K562 (cell line): ENCODE results near the gene ZFP69B. TPM values are rescaled to one million over a fixed set of nuclear protein-coding genes. Genes with fewer than 3 reads are reported as not detected.

Source experiments
- CBX3 ChIP-seq, 2 experiments: IDR thresholded peaks; 1 replicate in 1 of 2; 2 replicates in 1 of 2; pipeline ENCODE4 v1.6.1; 2012; ENCODE audit warnings: inconsistent platforms in 2 of 2, low read length in 2 of 2, borderline replicate concordance in 1 of 2, control low read depth in 1 of 2
- CCNT2 ChIP-seq: IDR thresholded peaks from 2 replicates; pipeline ENCODE4 v1.6.1; 2011; ENCODE audit warnings: borderline replicate concordance, low read depth, mild to moderate bottlenecking, moderate library complexity, mixed read lengths, low read length; ENCODE audit not compliant: insufficient read length; ENCODE audit errors: extremely low read depth
- GATAD2B ChIP-seq: fragments of 450-650 bp; IDR thresholded peaks from 2 replicates; pipeline ENCODE4 v1.6.1; 2017; ENCODE audit warnings: mild to moderate bottlenecking, borderline replicate concordance
- HCFC1 ChIP-seq: IDR thresholded peaks from 2 replicates; pipeline ENCODE4 v1.6.1; 2012; ENCODE audit warnings: low read depth, low read length, improper control_type of control experiment
- MAZ ChIP-seq, 2 experiments: fragments of 450-650 bp in 1 of 2; sonication (generic) in 1 of 2; formaldehyde crosslinking; IDR thresholded peaks in 1 of 2; conservative IDR thresholded peaks in 1 of 2; 2 replicates each; pipeline versions ENCODE4 v1.4.0 to v1.5.0; 2020; ENCODE audit warnings: mild to moderate bottlenecking in 1 of 2, missing genetic modification reagents in 1 of 2
- MTA3 ChIP-seq: fragments of 450-650 bp; formaldehyde crosslinking; IDR thresholded peaks from 2 replicates; pipeline ENCODE4 v1.6.1; 2017; ENCODE audit warnings: mild to moderate bottlenecking, borderline replicate concordance
- RBBP5 ChIP-seq: fragments of 200-600 bp; sonication (generic); IDR thresholded peaks from 2 replicates; pipeline ENCODE4 v1.6.1; 2012; ENCODE audit warnings: borderline replicate concordance, mild to moderate bottlenecking, low read length, control low read depth, inconsistent platforms; ENCODE audit not compliant: insufficient read depth, poor library complexity, severe bottlenecking
- REST ChIP-seq, 2 experiments: fragments of 450-650 bp; formaldehyde crosslinking in 1 of 2; IDR thresholded peaks; 2 replicates each; pipeline versions ENCODE4 v1.4.0 to v1.6.1; 2014 to 2020; ENCODE audit warnings: mild to moderate bottlenecking in 2 of 2, borderline replicate concordance in 1 of 2, low read depth in 1 of 2
- SMARCE1 ChIP-seq: fragments of 450-650 bp; IDR thresholded peaks from 2 replicates; pipeline ENCODE4 v1.7.1; 2016; ENCODE audit warnings: mild to moderate bottlenecking
- TEAD1 ChIP-seq, 2 experiments: fragments of 450-650 bp in 1 of 2; sonication (generic) in 1 of 2; formaldehyde crosslinking; IDR thresholded peaks; 2 replicates each; pipeline versions ENCODE4 v1.4.0 to v1.8.0; 2020 to 2022; ENCODE audit warnings: mild to moderate bottlenecking in 2 of 2, missing genetic modification reagents in 1 of 2
- TRIM24 ChIP-seq, 2 experiments: fragments of 450-650 bp; IDR thresholded peaks; 2 replicates each; pipeline ENCODE4 v1.6.1; 2016
- ZBTB2 ChIP-seq: fragments of 450-650 bp; IDR thresholded peaks from 2 replicates; pipeline ENCODE4 v1.6.1; 2016; ENCODE audit warnings: antibody characterized with exemption
- ZBTB7A ChIP-seq: IDR thresholded peaks from 2 replicates; pipeline ENCODE4 v1.6.1; 2011; ENCODE audit warnings: low read depth, mild to moderate bottlenecking, low read length, moderate library complexity, borderline replicate concordance; ENCODE audit not compliant: control insufficient read depth
- ZNF41 ChIP-seq: fragments of 250-450 bp; sonication (Bioruptor Pico); conservative IDR thresholded peaks from 2 replicates; pipeline ENCODE4 v1.4.0; 2020; ENCODE audit warnings: mild to moderate bottlenecking
- ZNF707 ChIP-seq: fragments of 250-450 bp; sonication (Bioruptor Pico); conservative IDR thresholded peaks from 2 replicates; pipeline ENCODE4 v1.8.0; 2022; ENCODE audit warnings: inconsistent platforms, mild to moderate bottlenecking, moderate library complexity
- polyA plus RNA-seq, 8 experiments: library from polyadenylated mRNA; depleted of rRNA in 4 of 8; stranded (reverse) in 5 of 8; unstranded in 3 of 8; fragments of >200 nt; fragmentation: Nextera tagmentation in 2 of 8; fragmentation: Illumina TruSeq in 1 of 8; extraction: Ambion mirVana in 2 of 8; extraction: Trizol in 1 of 8; gene quantifications; 2 replicates each; pipeline versions ENCODE4 v1.2.1 to v1.2.3, GENCODE V29; 2011 to 2014; ENCODE audit warnings: inconsistent platforms in 1 of 8, missing spikeins in 1 of 8
- total RNA-seq, 7 experiments: library from RNA; depleted of rRNA in 6 of 7; stranded (reverse); fragments of >200 nt in 6 of 7; fragmentation: Illumina TruSeq in 2 of 7; extraction: Trizol in 2 of 7; gene quantifications; 2 replicates each; pipeline versions ENCODE4 v1.2.1 to v1.2.3, GENCODE V29; 2011 to 2021; ENCODE audit warnings: low replicate concordance in 1 of 7

The ZFP69B gene
- total and polyA plus RNA-seq, 9 of the 15 experiments (the other 6 are each of a cell fraction or from before 2014, with no cell fraction given), result 1.6 to 10.3 (median 8.4) TPM

- TF ChIP-seq REST (IDR thresholded peaks at IDR 0.05; ENCODE audit: borderline replicate concordance) (no peak; the same call in 1 of the 2 replicates), REST (CRISPR knock-in tag; IDR thresholded peaks at IDR 0.05; ENCODE audit: low read depth) (0 out of 2 replicates have a peak, but pooled peaks have one; percentile 44), ZBTB2 (0 out of 2 replicates have a peak, but pooled peaks have one; percentile 5), TRIM24 (IDR thresholded peaks at IDR 0.05) (peak in 1 of 2 experiments; percentile 22; a peak in 1 of 4 replicates), ZNF41 (CRISPR knock-in tag) (no peak), MTA3 (peak; percentile 86; the same call in 1 of the 2 replicates), RBBP5 (peak; percentile 70), CBX3 (IDR thresholded peaks at IDR 0.05; ENCODE audit: borderline replicate concordance in 1 of 2, low read length in 2 of 2) (0 out of 3 replicates have a peak, but pooled peaks of 1 of the 2 experiments have one; percentile 42), CCNT2 (peak; percentile 59), TEAD1 (CRISPR knock-in tag; IDR thresholded peaks at IDR 0.05) (peak in 1 of 2 experiments; percentile 76; a peak in 1 of 4 replicates), ZBTB7A (peak; percentile 54), HCFC1 (0 out of 2 replicates have a peak, but pooled peaks have one; percentile 27), MAZ (CRISPR knock-in tag; conservative IDR thresholded peaks at IDR 0.05 in 1 of 2, IDR thresholded peaks at IDR 0.05 in 1 of 2) (peak; percentile 9 to 40; a peak in 2 of 4 replicates), GATAD2B (peak; percentile 86; the same call in 1 of the 2 replicates), ZNF707 (CRISPR knock-in tag) (no peak), SMARCE1 (no peak)
Measured at GRCh38 chr1:40476924-40477677, 26.8 kb downstream of the ZFP69B start, which contains the start of gene ZFP69 (continued).
